ENCODE measurements around the gene ACER2.
A peak's percentile ranks its signal among the peaks of the same experiment; 100 is the strongest.

The ACER2 gene

GRCh38 chr9:19408693-19409400, at the start of gene ACER2:
Gene ACER2 (plus strand): TSS chr9:19409009. CDS start chr9:19409085, 76 bp downstream.
- ChIA-PET POLR2A (no interaction called here), CTCF (no interaction called here)
- TF ChIP-seq SP1 (IDR thresholded peaks at IDR 0.05) (no peak; the same call in 1 of the 2 replicates), L3MBTL2 (conservative IDR thresholded peaks at IDR 0.05) (peak; percentile 93)
- peak; percentile 99 for DNase-seq (ENCODE audit: extremely low spot score)

GRCh38 chr9:19369107-19369506, 39.7 kb upstream of the ACER2 start:
- ChIA-PET CTCF (interaction anchor here (0.7 kb wide), 1 partner anchor 95 kb away, joined by 3 read pairs; no protein-coding TSS in a partner anchor), POLR2A (interaction anchor here (1.1 kb wide), 1 partner anchor 11 kb away, joined by 3 read pairs; the partner anchor contains the start of gene RPS6)
- TF ChIP-seq LEF1 (IDR thresholded peaks at IDR 0.05; ENCODE audit: borderline replicate concordance) (no peak), FOXK2 (IDR thresholded peaks at IDR 0.05) (no peak), FOXM1 (IDR thresholded peaks at IDR 0.05; ENCODE audit: borderline replicate concordance) (no peak), HDGF (IDR thresholded peaks at IDR 0.05; ENCODE audit: borderline replicate concordance) (no peak), TARDBP (IDR thresholded peaks at IDR 0.05) (no peak), SP1 (IDR thresholded peaks at IDR 0.05) (no peak), SUZ12 (IDR thresholded peaks at IDR 0.05) (no peak), PKNOX1 (IDR thresholded peaks at IDR 0.05) (peak; percentile 84)
- peak; percentile 12 for DNase-seq (ENCODE audit: extremely low spot score)

GRCh38 chr9:19371942-19372341, 36.9 kb upstream of the ACER2 start:
- ChIA-PET POLR2A (interaction anchor here (1.5 kb wide), 1 partner anchor 8 kb away, joined by 4 read pairs; the partner anchor contains the start of gene RPS6), CTCF (interaction anchor here (0.9 kb wide), 1 partner anchor 27 kb away, joined by 3 read pairs; no protein-coding TSS in a partner anchor)
- TF ChIP-seq SUZ12 (IDR thresholded peaks at IDR 0.05) (no peak), CTBP1 (IDR thresholded peaks at IDR 0.05; ENCODE audit: borderline replicate concordance) (no peak), L3MBTL2 (conservative IDR thresholded peaks at IDR 0.05) (no peak), PKNOX1 (IDR thresholded peaks at IDR 0.05) (no peak), LEF1 (IDR thresholded peaks at IDR 0.05; ENCODE audit: borderline replicate concordance) (no peak), FOXA1 (IDR thresholded peaks at IDR 0.05) (no peak), ARNT (IDR thresholded peaks at IDR 0.05) (no peak), FOXM1 (IDR thresholded peaks at IDR 0.05; ENCODE audit: borderline replicate concordance) (no peak), HDGF (IDR thresholded peaks at IDR 0.05; ENCODE audit: borderline replicate concordance) (no peak), ZNF384 (IDR thresholded peaks at IDR 0.05) (no peak), SP1 (IDR thresholded peaks at IDR 0.05) (no peak), ELF4 (IDR thresholded peaks at IDR 0.05) (no peak), FOXK2 (IDR thresholded peaks at IDR 0.05) (no peak), BHLHE40 (IDR thresholded peaks at IDR 0.05; ENCODE audit: borderline replicate concordance) (no peak), TARDBP (IDR thresholded peaks at IDR 0.05) (no peak), NFRKB (IDR thresholded peaks at IDR 0.05) (no peak)
- peak; percentile 35 for DNase-seq (ENCODE audit: extremely low spot score)

- DNase-seq (ENCODE audit: extremely low spot score), result no peak
- ChIA-PET POLR2A (no interaction called here), CTCF (no interaction called here)
- peak; percentile 72 for TF ChIP-seq ZNF384 (IDR thresholded peaks at IDR 0.05)
- TF ChIP-seq ELF4 (IDR thresholded peaks at IDR 0.05), result no peak
- TF ChIP-seq SUZ12 (IDR thresholded peaks at IDR 0.05), result no peak
Measured at GRCh38 chr9:19372567-19372966, 36.2 kb upstream of the ACER2 start.

- DNase-seq (ENCODE audit: extremely low spot score), result no peak
- ChIA-PET CTCF (no interaction called here), POLR2A (no interaction called here)
- no peak for TF ChIP-seq ELF4 (IDR thresholded peaks at IDR 0.05)
- TF ChIP-seq SUZ12 (IDR thresholded peaks at IDR 0.05), result no peak
- TF ChIP-seq FOXK2 (IDR thresholded peaks at IDR 0.05), result no peak
- TF ChIP-seq ZNF384 (IDR thresholded peaks at IDR 0.05), result no peak
- TF ChIP-seq FOXA1 (IDR thresholded peaks at IDR 0.05), result no peak
- no peak for TF ChIP-seq ARNT (IDR thresholded peaks at IDR 0.05)
- no peak for TF ChIP-seq LEF1 (IDR thresholded peaks at IDR 0.05; ENCODE audit: borderline replicate concordance)
- TF ChIP-seq CTBP1 (IDR thresholded peaks at IDR 0.05; ENCODE audit: borderline replicate concordance), result no peak
- TF ChIP-seq SP1 (IDR thresholded peaks at IDR 0.05), result no peak
- TF ChIP-seq BHLHE40 (IDR thresholded peaks at IDR 0.05; ENCODE audit: borderline replicate concordance), result no peak
- TF ChIP-seq PKNOX1 (IDR thresholded peaks at IDR 0.05), result no peak
- no peak for TF ChIP-seq NFRKB (IDR thresholded peaks at IDR 0.05)
- TF ChIP-seq HDGF (IDR thresholded peaks at IDR 0.05; ENCODE audit: borderline replicate concordance), result no peak
- no peak for TF ChIP-seq L3MBTL2 (conservative IDR thresholded peaks at IDR 0.05)
- no peak for TF ChIP-seq FOXM1 (IDR thresholded peaks at IDR 0.05; ENCODE audit: borderline replicate concordance)
- no peak for TF ChIP-seq TARDBP (IDR thresholded peaks at IDR 0.05)
Measured at GRCh38 chr9:19373527-19373926, 35.3 kb upstream of the ACER2 start.

- no peak for DNase-seq (ENCODE audit: extremely low spot score)
- CTCF ChIA-PET, result no interaction called here
- POLR2A ChIA-PET, result interaction anchor here (1.1 kb wide), 1 partner anchor 145 kb away, joined by 4 read pairs; the partner anchor contains the start of gene DENND4C
- TF ChIP-seq HDGF (IDR thresholded peaks at IDR 0.05; ENCODE audit: borderline replicate concordance) (no peak), ZNF384 (IDR thresholded peaks at IDR 0.05) (no peak)
Measured at GRCh38 chr9:19375538-19375937, 33.3 kb upstream of the ACER2 start.

All from HEK293T (cell line).